Stimulated activated naive CD8-positive, alpha-beta T cell treated with anti-CD3 and anti-CD28 coated beads, Interleukin-15, Interleukin-2, amounts not matched to agents 100 ng/mL and 50 ng/mL, for 24 hours (primary cell): ENCODE measurements around the gene RSPH9.

ENCODE experiments used
- H3K27ac Mint-ChIP-seq: one replicate; pipeline ENCODE4 v1.8.0; 2021; ENCODE audit warnings: mild to moderate bottlenecking, mixed read lengths
- H3K27me3 Mint-ChIP-seq: one replicate; pipeline ENCODE4 v1.8.0; 2021; ENCODE audit warnings: mixed read lengths
- H3K36me3 Mint-ChIP-seq: one replicate; pipeline ENCODE4 v1.8.0; 2021; ENCODE audit warnings: low read depth, mixed read lengths
- H3K4me1 Mint-ChIP-seq: one replicate; pipeline ENCODE4 v1.8.0; 2021; ENCODE audit warnings: low read depth, mixed read lengths
- H3K4me3 Mint-ChIP-seq: one replicate; pipeline ENCODE4 v1.8.0; 2021; ENCODE audit warnings: mild to moderate bottlenecking, mixed read lengths
- H3K9me3 Mint-ChIP-seq: one replicate; pipeline ENCODE4 v1.8.0; 2021; ENCODE audit warnings: mixed read lengths

The RSPH9 gene

GRCh38 chr6:43669922-43670622 lies 25.2 kb downstream of the RSPH9 start:
- H3K27ac Mint-ChIP-seq, result peak overlapping the region; percentile 21
- H3K4me3 Mint-ChIP-seq, result no peak overlapping the region
- H3K9me3 Mint-ChIP-seq, result no peaks in the 10 kb centered on the region
- no peaks in the 10 kb centered on the region for H3K27me3 Mint-ChIP-seq
- H3K4me1 Mint-ChIP-seq, result peaks cover 35% of the 10 kb centered on the region
- H3K36me3 Mint-ChIP-seq, result peaks cover 32% of the 10 kb centered on the region

DNA sequence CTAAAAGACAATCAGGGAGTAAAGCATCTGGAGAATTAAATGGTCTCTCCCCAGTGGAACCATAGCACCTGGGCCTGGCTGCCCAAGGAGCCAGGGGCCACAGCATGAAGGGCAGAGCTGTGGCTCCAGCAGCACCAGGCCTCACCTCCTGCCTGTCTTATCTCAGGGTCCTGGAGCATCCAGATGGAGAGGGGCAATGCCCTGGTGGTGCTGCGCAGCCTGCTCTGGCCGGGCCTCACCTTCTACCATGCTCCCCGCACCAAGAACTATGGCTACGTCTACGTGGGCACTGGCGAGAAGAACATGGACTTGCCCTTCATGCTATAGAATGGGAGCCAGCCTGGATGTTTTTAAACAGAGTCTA lies 25.8 kb downstream of the RSPH9 start:
- no peaks in the 10 kb centered on the region for H3K27me3 Mint-ChIP-seq
- H3K9me3 Mint-ChIP-seq, result no peaks in the 10 kb centered on the region
- peaks cover 35% of the 10 kb centered on the region for H3K4me1 Mint-ChIP-seq
- H3K4me3 Mint-ChIP-seq, result no peak overlapping the region
- H3K27ac Mint-ChIP-seq, result peak overlapping the region; percentile 21
- H3K36me3 Mint-ChIP-seq, result peaks cover 37% of the 10 kb centered on the region

- peak overlapping the region; percentile 34 for H3K27ac Mint-ChIP-seq
- H3K4me1 Mint-ChIP-seq, result peaks cover 35% of the 10 kb centered on the region
- H3K27me3 Mint-ChIP-seq, result no peaks in the 10 kb centered on the region
- H3K9me3 Mint-ChIP-seq, result no peaks in the 10 kb centered on the region
- H3K36me3 Mint-ChIP-seq, result peaks cover 43% of the 10 kb centered on the region
- no peak overlapping the region for H3K4me3 Mint-ChIP-seq
These were observed 26.4 kb downstream of the RSPH9 start for GRCh38 chr6:43671011-43671800.

DNA sequence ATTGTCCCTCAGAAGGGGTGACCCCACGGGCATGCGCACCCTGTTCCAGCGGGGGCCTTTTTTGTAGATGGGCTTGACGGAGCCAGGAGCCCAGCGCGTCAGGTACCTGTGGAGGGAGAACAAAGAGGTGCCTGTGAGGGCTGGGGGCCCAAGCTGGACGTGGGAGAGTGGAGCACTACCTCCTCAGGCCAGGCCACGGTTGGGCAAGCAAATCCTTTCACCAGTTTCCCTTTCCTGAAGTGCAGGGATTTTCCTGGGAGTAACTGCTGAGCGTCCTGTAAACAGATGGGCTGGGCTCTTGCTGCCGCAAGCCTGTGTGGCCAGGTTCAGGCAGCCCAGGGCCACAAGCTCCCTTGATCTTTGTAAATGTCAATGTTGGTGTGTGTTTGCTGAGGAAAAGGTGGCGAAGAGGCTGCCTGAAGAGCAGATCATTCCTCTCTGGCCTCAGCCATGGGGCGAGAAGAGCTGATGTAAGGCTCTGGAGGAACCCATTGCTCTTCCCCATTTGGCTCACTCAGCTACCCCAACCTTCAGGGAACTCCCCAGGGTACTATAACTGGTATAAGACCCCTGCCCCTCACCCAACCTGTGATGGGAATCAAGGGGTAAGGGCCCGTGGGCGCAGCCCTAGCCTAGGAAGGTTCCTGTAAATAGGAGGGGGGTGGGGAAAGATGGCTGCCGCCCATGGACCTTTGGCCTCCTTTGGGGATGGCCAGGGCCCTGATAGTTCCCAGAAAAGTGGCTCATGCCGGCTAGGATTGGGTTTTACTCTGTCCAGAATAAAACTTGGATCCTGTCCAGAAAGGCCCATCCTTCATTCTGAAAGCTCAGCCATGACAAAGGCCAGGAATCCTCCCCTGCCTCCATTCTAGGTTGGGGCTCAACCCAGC lies 27.2 kb downstream of the RSPH9 start:
- H3K36me3 Mint-ChIP-seq, result peaks cover 43% of the 10 kb centered on the region
- H3K9me3 Mint-ChIP-seq, result no peaks in the 10 kb centered on the region
- H3K27me3 Mint-ChIP-seq, result no peaks in the 10 kb centered on the region
- H3K4me3 Mint-ChIP-seq, result no peak overlapping the region
- no peak overlapping the region for H3K27ac Mint-ChIP-seq
- peaks cover 34% of the 10 kb centered on the region for H3K4me1 Mint-ChIP-seq

GRCh38 chr6:43673444-43674084 lies 28.7 kb downstream of the RSPH9 start:
- Mint-ChIP-seq H3K27me3 (no peaks in the 10 kb centered on the region), H3K4me3 (no peak overlapping the region), H3K9me3 (no peaks in the 10 kb centered on the region), H3K4me1 (peaks cover 19% of the 10 kb centered on the region), H3K36me3 (peaks cover 53% of the 10 kb centered on the region), H3K27ac (no peak overlapping the region)

DNA sequence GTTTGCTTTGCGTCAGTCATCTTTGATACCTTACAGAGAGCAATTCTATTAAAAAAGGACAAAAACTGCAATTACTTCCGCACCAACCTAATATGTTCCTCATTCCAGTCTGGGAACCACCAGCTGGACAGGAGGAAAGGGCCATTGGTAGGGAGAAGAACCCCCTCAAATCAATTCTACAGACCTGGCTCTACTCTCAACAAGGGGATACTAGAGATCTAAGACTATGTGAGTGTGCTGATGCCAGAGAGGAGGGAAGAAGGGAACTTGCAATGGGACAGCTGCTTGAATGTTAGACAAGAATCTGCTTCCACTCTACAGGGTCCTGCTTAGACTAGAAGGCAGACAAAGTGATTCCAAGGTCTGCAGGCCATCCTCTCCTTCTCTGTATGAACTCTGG lies 29.5 kb downstream of the RSPH9 start:
- Mint-ChIP-seq H3K27ac (no peak overlapping the region), H3K9me3 (no peaks in the 10 kb centered on the region), H3K4me3 (no peak overlapping the region), H3K27me3 (no peaks in the 10 kb centered on the region), H3K36me3 (peaks cover 54% of the 10 kb centered on the region), H3K4me1 (peaks cover 12% of the 10 kb centered on the region)

- no peak overlapping the region for H3K4me3 Mint-ChIP-seq
- peaks cover 60% of the 10 kb centered on the region for H3K36me3 Mint-ChIP-seq
These were observed 30.1 kb downstream of the RSPH9 start for GRCh38 chr6:43674921-43675320.

DNA sequence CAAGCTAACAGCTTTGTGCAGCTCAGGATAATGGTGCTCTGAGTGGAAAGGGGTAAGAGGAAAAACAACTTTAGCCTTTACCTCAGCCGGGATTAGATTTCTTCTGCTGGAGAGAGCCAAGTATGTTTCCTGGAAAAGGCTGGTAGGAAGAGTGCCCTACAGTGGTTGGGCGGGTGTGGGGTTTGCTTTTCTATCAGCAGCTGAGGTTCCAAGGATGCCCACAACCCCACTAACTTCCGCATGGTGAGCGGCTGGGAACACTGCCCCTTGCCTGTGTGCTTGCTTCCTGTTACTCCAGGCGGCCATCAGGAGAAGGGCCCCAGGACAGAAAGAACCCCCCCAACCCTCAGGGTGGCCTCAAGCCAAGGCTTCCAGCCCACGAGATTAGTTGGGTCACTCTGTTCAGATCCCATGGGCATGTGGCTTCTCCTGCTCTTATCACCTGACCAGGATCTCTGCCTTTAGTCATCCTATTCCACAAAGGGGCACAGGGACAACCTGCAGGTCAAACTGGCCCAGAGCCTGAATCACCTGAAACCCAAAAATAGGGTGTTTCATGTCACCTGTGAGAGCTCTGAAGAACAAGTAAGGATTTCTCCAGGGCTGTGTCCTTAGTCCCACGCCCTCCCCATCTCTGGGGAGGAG lies 32.2 kb downstream of the RSPH9 start:
- no peaks in the 10 kb centered on the region for H3K27me3 Mint-ChIP-seq
- H3K9me3 Mint-ChIP-seq, result no peaks in the 10 kb centered on the region
- H3K36me3 Mint-ChIP-seq, result peaks cover 61% of the 10 kb centered on the region
- no peaks in the 10 kb centered on the region for H3K4me1 Mint-ChIP-seq
- H3K4me3 Mint-ChIP-seq, result no peak overlapping the region
- no peak overlapping the region for H3K27ac Mint-ChIP-seq

More at GRCh38 chr6:43674921-43675320, 30.1 kb downstream of the RSPH9 start:
- Mint-ChIP-seq H3K27me3 (no peaks in the 10 kb centered on the region), H3K4me1 (peaks cover 7% of the 10 kb centered on the region), H3K27ac (no peak overlapping the region), H3K9me3 (no peaks in the 10 kb centered on the region)

- Mint-ChIP-seq H3K9me3 (no peaks in the 10 kb centered on the region), H3K27ac (no peak overlapping the region), H3K27me3 (no peaks in the 10 kb centered on the region), H3K36me3 (peaks cover 57% of the 10 kb centered on the region), H3K4me1 (peaks cover under 1% of the 10 kb centered on the region), H3K4me3 (no peak overlapping the region)
These were observed 32.9 kb downstream of the RSPH9 start for GRCh38 chr6:43677759-43678158.

GRCh38 chr6:43678341-43678740 lies 33.5 kb downstream of the RSPH9 start:
- H3K4me3 Mint-ChIP-seq, result no peak overlapping the region
- H3K36me3 Mint-ChIP-seq, result peaks cover 56% of the 10 kb centered on the region
- H3K4me1 Mint-ChIP-seq, result peaks cover 6% of the 10 kb centered on the region
- no peak overlapping the region for H3K27ac Mint-ChIP-seq
- H3K27me3 Mint-ChIP-seq, result no peaks in the 10 kb centered on the region
- no peaks in the 10 kb centered on the region for H3K9me3 Mint-ChIP-seq

GRCh38 chr6:43679057-43679456 lies 34.2 kb downstream of the RSPH9 start:
- no peaks in the 10 kb centered on the region for H3K27me3 Mint-ChIP-seq
- H3K27ac Mint-ChIP-seq, result no peak overlapping the region
- H3K4me1 Mint-ChIP-seq, result peaks cover 12% of the 10 kb centered on the region
- no peaks in the 10 kb centered on the region for H3K9me3 Mint-ChIP-seq
- H3K36me3 Mint-ChIP-seq, result peaks cover 52% of the 10 kb centered on the region
- no peak overlapping the region for H3K4me3 Mint-ChIP-seq

- H3K36me3 Mint-ChIP-seq, result peaks cover 42% of the 10 kb centered on the region
- no peak overlapping the region for H3K27ac Mint-ChIP-seq
- no peaks in the 10 kb centered on the region for H3K27me3 Mint-ChIP-seq
- H3K4me1 Mint-ChIP-seq, result peaks cover 27% of the 10 kb centered on the region
- no peak overlapping the region for H3K4me3 Mint-ChIP-seq
- no peaks in the 10 kb centered on the region for H3K9me3 Mint-ChIP-seq
These were observed 35.7 kb downstream of the RSPH9 start for GRCh38 chr6:43680308-43681200.

DNA sequence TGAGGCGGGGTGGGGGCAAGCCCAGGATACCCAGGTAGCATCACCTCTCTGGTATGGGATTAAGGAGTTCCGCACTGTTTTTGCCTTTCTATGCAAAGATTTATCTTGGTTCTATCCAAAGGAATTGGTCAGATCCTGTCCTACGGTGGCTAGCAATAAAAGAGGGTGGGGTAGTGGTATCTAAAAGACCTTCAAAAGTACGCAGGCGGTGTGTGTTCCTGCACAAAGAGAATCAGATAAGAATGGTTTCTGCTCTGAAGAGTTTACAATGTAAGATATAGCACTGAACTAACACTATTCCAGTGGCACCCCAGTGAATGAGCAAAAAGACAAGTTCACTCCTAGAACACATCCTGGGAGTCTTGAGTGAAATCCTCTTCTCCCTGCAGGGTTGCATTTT lies 36.5 kb downstream of the RSPH9 start:
- Mint-ChIP-seq H3K4me3 (no peak overlapping the region), H3K27ac (no peak overlapping the region), H3K4me1 (peaks cover 33% of the 10 kb centered on the region)

More for the DNA sequence above, 36.5 kb downstream of the RSPH9 start:
- H3K36me3 Mint-ChIP-seq, result peaks cover 40% of the 10 kb centered on the region
- no peaks in the 10 kb centered on the region for H3K9me3 Mint-ChIP-seq
- no peaks in the 10 kb centered on the region for H3K27me3 Mint-ChIP-seq
